Measurements from ENCODE around the gene COL6A3.

- no peak for TF ChIP-seq CTCF (IDR thresholded peaks at IDR 0.05)
- TF ChIP-seq POLR2A (IDR thresholded peaks at IDR 0.05), result no peak
Observed at GRCh38 chr2:237391140-237391539, 22.8 kb downstream of the COL6A3 start.

All from prostate gland (tissue), 2 donors.